Caco-2 (cell line): Measurements from ENCODE around the gene NEMP2. TPM values are rescaled to one million over a fixed set of nuclear protein-coding genes. Genes with fewer than 3 reads are reported as not detected.

Experiments
- Bru-seq: library from RNA; stranded (reverse); fragments of 400-500 nt; gene quantifications from one replicate; lab custom pipeline; 2021; lab: Mats Ljungman, UMichigan
- BruChase-seq, 2 experiments: library from RNA; stranded (reverse); fragments of 400-500 nt; gene quantifications; one replicate each; lab custom pipeline; 2021; lab: Mats Ljungman, UMichigan
- BruUV-seq: library from RNA; stranded (reverse); fragments of 400-500 nt; replicated peaks from 2 replicates; lab custom pipeline; 2021; lab: Mats Ljungman, UMichigan
- CTCF ChIA-PET: fragments of 300-600 bp; sonication (Branson Sonifier 250); formaldehyde crosslinking; loops from one replicate; lab custom pipeline; 2022; ENCODE audit warnings: antibody characterized with exemption; lab: Charles Lee
- POLR2A ChIA-PET: fragments of 300-600 bp; sonication (Branson Sonifier 250); formaldehyde crosslinking; loops from one replicate; lab custom pipeline; 2022; ENCODE audit warnings: antibody characterized with exemption; lab: Charles Lee
- DNase-seq, 2 experiments: peaks; one replicate each; pipeline versions ENCODE4 v3.0.0 to v3.0.0-alpha.2; 2020 to 2022
- H3K27me3 ChIP-seq: replicated peaks from 2 replicates; pipeline ENCODE4 v1.6.0; 2011; ENCODE audit warnings: low read length; ENCODE audit not compliant: control insufficient read depth, insufficient read depth
- H3K36me3 ChIP-seq: 2 replicates; pipeline ENCODE4 v1.5.1; 2011; ENCODE audit warnings: low read length; ENCODE audit not compliant: control insufficient read depth, insufficient read depth
- H3K4me1 ChIP-seq: fragments of 250-450 bp; sonication (Bioruptor Pico); 2 replicates; pipeline ENCODE4 v1.5.1; 2020; ENCODE audit warnings: mild to moderate bottlenecking
- H3K4me3 ChIP-seq: 2 replicates; pipeline ENCODE4 v1.5.1; 2011; ENCODE audit warnings: low read depth, mild to moderate bottlenecking, control low read depth, low read length
- H3K9me3 ChIP-seq: fragments of 250-450 bp; sonication (Bioruptor Pico); 2 replicates; pipeline ENCODE4 v1.5.1; 2020; ENCODE audit warnings: mild to moderate bottlenecking, moderate library complexity
- H3K27ac Mint-ChIP-seq: one replicate; pipeline ENCODE4 v1.8.0; 2022; ENCODE audit warnings: mixed read lengths; ENCODE audit not compliant: unreplicated experiment
- H3K27me3 Mint-ChIP-seq: one replicate; pipeline ENCODE4 v1.8.0; 2022; ENCODE audit warnings: mixed read lengths; ENCODE audit not compliant: insufficient read depth, unreplicated experiment
- H3K36me3 Mint-ChIP-seq: one replicate; pipeline ENCODE4 v1.8.0; 2022; ENCODE audit warnings: mild to moderate bottlenecking, mixed read lengths; ENCODE audit not compliant: insufficient read depth, unreplicated experiment
- H3K4me1 Mint-ChIP-seq: one replicate; pipeline ENCODE4 v1.8.0; 2022; ENCODE audit warnings: low read depth, mixed read lengths; ENCODE audit not compliant: unreplicated experiment
- H3K4me3 Mint-ChIP-seq: one replicate; pipeline ENCODE4 v1.8.0; 2022; ENCODE audit warnings: mild to moderate bottlenecking, moderate library complexity, mixed read lengths; ENCODE audit not compliant: unreplicated experiment
- H3K9me3 Mint-ChIP-seq: one replicate; pipeline ENCODE4 v1.8.0; 2022; ENCODE audit warnings: mixed read lengths; ENCODE audit not compliant: unreplicated experiment
- CTCF ChIP-seq, 2 experiments: fragments of 200-600 bp in 1 of 2; IDR thresholded peaks; 1 replicate in 1 of 2; 2 replicates in 1 of 2; pipeline versions ENCODE4 v1.5.1 to v1.8.0; 2011 to 2022; ENCODE audit warnings: antibody characterized with exemption in 1 of 2, control low read depth in 1 of 2, inconsistent platforms in 1 of 2, low read depth in 1 of 2, low read length in 1 of 2, mild to moderate bottlenecking in 1 of 2, moderate library complexity in 1 of 2; ENCODE audit not compliant: insufficient read depth in 1 of 2, severe bottlenecking in 1 of 2, unreplicated experiment in 1 of 2
- intact Hi-C: fragments of 100-400 bp; cut with micrococcal nuclease; formaldehyde crosslinking; loops from one replicate; pipeline ENCODE4 v1.10.0; 2022; ENCODE audit not compliant: unreplicated experiment
- long read RNA-seq: library from polyadenylated mRNA; stranded (forward); transcript quantifications from one replicate; pipeline ENCODE4 v2.0.0, GENCODE V29; 2022
- total RNA-seq: library from RNA; stranded (reverse); gene quantifications from 2 replicates; pipeline ENCODE4 v1.2.3, GENCODE V29; 2022

NEMP2 gene
- 19.1 and 20.2 TPM in 2 replicates for total RNA-seq
- Bru-seq, nascent RNA = percentile 82 among the genes with signal in this experiment
- BruChase-seq, experiment 1, labeled RNA remaining after a 2-hour chase = percentile 84 among the genes with signal in this experiment
- percentile 79 among the genes with signal in this experiment for BruChase-seq, experiment 2, labeled RNA remaining after a 6-hour chase
- long read RNA-seq, full-length matches to known transcripts = 6 of 20 reads
- long read RNA-seq, partial matches to known transcripts = 3 of 20 reads
- long read RNA-seq, other reads (novel, unspliced or antisense) = 11 of 20 reads

DNA sequence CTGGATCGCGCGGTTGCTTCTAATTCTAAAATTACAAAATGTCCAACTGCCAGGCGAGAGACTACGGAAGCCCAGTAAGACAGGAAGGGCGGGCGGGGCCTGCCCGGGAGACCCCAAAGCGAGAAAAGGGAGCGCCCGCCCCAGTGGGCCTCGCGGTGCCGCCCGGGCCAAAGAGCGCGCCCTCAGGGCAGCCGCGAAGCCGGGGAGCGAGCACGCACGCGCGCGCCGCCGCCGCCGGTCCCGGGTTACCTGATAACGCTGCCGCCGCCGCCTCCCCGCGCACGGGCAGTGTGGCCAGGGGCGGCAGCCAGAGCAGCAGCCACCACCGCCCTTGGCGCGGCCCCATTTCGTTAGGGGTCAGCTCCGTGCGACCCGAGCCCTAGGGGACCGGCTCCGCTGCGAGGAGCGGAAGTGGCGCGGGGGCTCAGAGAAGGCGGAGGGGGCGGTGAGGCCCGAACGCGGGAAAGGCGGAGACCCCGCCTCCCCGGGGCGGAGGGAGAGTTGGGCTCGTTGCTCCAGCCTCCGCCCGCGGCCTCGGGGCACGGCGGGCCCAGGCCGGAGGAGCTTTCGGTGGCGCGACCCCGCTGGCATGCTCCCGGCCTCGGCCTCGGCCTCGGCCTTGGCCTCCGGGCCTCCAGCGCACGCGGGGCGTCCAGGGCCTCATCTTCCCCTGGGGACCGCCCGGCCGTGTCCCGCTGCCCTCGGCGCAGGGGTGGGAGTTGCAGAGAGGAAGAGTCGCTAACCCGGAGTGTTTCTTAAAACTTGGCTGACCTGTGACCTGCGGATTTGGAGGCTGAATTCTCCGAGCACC lies at the start of gene NEMP2:
NEMP2 (minus strand) TSS at position 413 of the 811 bp plus-strand sequence; CDS start at position 346, 67 bp downstream.
- no peak for TF ChIP-seq CTCF (IDR thresholded peaks at IDR 0.05; ENCODE audit: insufficient read depth in 1 of 2, low read depth in 1 of 2, low read length in 1 of 2, severe bottlenecking in 1 of 2, unreplicated experiment in 1 of 2)
- Mint-ChIP-seq H3K36me3 (peaks cover 16% of the 10 kb centered on the region), H3K27me3 (no peaks in the 10 kb centered on the region), H3K4me3 (peak within 1 kb of the TSS; percentile 81), H3K4me1 (peaks cover 25% of the 10 kb centered on the region), H3K27ac (peak within 1 kb of the TSS; percentile 87), H3K9me3 (peaks cover 14% of the 10 kb centered on the region)
- DNase-seq = peak; percentile 92 to 93
- Histone ChIP-seq H3K4me1 (peaks cover 29% of the 10 kb centered on the region), H3K4me3 (peak within 1 kb of the TSS; percentile 72), H3K27me3 (no peaks in the 10 kb centered on the region), H3K36me3 (no peaks in the 10 kb centered on the region), H3K9me3 (peaks cover 16% of the 10 kb centered on the region)
- BruUV-seq = no TSS peak
- ChIA-PET CTCF (interaction anchor here (0.7 kb wide), 1 partner anchor 12 kb away, joined by 3 read pairs; no protein-coding TSS in a partner anchor), POLR2A (interaction anchor here (0.6 to 0.9 kb wide), 2 partner anchors 28 to 480 kb away, joined by 3 to 4 read pairs; partner anchors contain the start of gene STAT1)
- intact Hi-C loops = loop anchor here (1.0 kb wide), 2 partner anchors 44 to 75 kb away; no protein-coding TSS in a partner anchor

DNA sequence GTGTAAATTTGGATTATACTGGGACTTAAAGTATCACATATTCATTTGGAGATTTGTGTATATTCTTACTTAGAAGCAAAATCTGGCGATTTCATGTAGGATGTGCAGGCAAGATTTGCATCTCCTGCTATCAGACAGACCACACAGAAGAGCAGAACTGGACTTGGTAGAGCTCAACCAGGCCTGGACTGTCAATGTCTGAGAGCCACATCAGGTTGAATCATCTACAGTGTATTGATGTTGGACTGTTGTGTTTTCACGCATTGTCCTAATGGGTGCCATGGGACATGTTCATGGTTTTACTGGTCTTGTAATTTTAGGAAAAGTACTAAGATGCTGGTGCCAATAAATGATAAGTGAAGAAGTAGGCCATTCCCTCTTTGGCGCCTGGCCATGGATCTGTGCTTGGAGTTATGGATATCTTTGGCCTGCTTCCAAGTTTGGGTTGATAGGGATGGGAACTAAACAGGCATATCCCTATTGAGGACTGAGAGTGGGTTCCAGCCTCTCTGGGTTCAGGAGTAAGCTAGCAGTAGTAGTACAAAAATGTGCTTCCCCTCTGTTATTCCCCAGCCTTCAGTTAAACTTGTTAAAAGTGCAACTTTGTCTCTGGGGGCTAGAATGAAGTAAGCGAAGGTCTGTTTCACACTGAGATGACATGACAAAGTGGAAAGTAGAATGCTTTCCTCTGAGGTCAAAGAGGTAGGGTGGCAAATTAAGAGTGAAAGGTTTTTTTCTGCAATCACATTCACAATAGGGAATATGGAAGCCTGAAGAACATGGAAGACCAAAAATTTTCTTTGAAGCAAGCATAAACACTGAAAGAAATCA lies 49.2 kb upstream of the NEMP2 start:
- ChIA-PET POLR2A (no interaction called here), CTCF (no interaction called here)
- no peaks in the 10 kb centered on the region for H3K27me3 Mint-ChIP-seq
- intact Hi-C loops = no loop called here
- no peaks in the 10 kb centered on the region for H3K36me3 Mint-ChIP-seq
- no peaks in the 10 kb centered on the region for H3K9me3 Mint-ChIP-seq
- no peaks in the 10 kb centered on the region for H3K27me3 ChIP-seq
- H3K4me3 Mint-ChIP-seq = no peak overlapping the region
- no peak for TF ChIP-seq CTCF (IDR thresholded peaks at IDR 0.05; ENCODE audit: insufficient read depth in 1 of 2, low read depth in 1 of 2, low read length in 1 of 2, severe bottlenecking in 1 of 2, unreplicated experiment in 1 of 2)
- H3K4me3 ChIP-seq = no peak overlapping the region
- no peaks in the 10 kb centered on the region for H3K36me3 ChIP-seq
- peaks cover 18% of the 10 kb centered on the region for H3K4me1 Mint-ChIP-seq
- no peak overlapping the region for H3K27ac Mint-ChIP-seq
- DNase-seq = no peak
- BruUV-seq = no TSS peak
- H3K9me3 ChIP-seq = no peaks in the 10 kb centered on the region
- peaks cover 29% of the 10 kb centered on the region for H3K4me1 ChIP-seq
